DMS53 (cell line): ENCODE data around the gene POLR1F.
A peak's percentile ranks its signal among the peaks of the same experiment; 100 is the strongest.

Source experiments
- DNase-seq: peaks from one replicate; lab custom pipeline; 2025; lab: John Stamatoyannopoulos, UW

The POLR1F gene, protein sequence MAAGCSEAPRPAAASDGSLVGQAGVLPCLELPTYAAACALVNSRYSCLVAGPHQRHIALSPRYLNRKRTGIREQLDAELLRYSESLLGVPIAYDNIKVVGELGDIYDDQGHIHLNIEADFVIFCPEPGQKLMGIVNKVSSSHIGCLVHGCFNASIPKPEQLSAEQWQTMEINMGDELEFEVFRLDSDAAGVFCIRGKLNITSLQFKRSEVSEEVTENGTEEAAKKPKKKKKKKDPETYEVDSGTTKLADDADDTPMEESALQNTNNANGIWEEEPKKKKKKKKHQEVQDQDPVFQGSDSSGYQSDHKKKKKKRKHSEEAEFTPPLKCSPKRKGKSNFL

DNA sequence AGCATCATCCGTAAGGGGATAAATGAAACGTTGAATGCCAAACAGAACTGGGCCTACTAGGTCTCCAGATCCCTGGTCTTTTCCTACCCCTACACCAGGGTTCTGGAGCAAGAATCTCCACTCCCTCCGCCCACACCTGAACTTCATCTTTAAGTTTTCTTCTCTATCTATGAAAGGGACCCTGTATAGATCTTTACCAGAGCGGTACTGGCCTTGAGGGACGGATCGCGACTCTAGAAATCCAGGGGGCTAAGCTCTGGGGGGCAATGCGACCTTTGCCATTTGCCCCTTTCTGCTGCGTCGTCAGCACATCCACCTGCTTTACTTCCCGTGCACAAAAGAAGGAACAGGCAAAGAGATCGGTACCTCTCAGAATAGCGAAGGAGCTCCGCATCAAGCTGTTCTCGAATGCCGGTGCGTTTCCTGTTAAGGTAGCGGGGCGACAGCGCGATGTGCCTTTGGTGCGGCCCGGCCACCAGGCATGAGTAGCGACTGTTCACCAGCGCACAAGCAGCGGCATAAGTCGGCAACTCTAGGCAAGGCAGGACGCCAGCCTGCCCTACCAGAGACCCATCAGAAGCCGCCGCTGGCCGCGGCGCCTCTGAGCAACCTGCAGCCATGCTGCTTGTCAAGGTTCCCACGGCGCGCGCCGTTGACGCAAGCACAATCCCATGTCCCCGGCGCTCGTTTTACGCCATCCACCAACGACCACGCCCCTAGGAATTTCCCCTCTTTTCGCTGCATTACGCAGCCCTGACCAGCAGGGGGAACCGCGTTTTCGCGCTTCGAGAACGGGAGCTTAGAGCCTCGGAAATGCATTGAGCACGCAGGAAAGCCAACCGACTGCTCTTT, at the start of gene POLR1F:
Gene POLR1F (minus strand): TSS at position 641 of the 852 bp plus-strand sequence. CDS start 21 bp downstream, at position 620.
- peak; percentile 100 for DNase-seq

DNA sequence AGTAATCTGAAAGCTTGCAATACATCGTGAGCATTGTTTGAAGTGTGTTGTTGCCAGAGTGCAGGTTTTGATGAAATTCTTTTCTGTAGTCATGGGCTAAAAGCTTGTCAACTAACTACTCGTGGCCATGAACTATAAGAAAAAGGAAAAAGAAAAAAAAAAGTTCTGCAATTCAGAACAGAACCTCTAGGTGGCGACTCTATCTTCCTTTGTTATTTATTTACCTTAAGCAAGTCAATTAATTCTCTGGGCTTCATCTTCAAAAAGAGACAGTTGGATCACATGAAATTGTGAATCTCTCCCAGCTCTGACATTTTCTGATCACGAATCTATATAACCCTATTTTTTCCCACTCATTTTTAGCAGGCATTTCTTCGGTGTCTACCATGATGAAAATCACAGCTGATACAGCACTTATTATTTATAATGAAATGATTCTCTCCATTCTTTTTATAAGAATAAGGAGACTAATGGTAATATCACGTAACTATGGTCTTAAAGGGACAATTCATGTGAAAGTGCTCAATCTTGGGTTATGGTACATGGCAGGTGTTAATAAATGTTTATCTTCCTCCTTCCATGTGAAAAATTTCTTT, 45.8 kb upstream of the POLR1F start:
- peak; percentile 81 for DNase-seq

DNA sequence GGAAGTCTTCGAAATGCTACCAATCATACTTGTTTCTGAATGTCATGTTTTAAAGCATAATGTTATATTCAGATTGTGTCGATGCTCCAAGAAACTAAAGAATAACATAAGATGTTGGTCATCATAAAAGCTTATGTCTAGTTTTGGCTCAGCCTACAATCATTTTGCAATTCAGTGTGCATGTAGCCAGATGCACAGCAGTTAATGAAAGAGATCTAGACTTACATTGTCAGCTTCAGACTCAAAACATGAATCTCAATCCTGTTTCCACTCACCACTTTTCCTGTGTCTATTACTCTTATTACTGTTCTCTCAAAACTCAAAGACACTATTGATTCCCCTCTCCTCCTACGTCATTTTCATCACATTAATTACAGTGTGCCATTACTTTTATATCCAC, 43.2 kb upstream of the POLR1F start:
- no peak for DNase-seq

DNA sequence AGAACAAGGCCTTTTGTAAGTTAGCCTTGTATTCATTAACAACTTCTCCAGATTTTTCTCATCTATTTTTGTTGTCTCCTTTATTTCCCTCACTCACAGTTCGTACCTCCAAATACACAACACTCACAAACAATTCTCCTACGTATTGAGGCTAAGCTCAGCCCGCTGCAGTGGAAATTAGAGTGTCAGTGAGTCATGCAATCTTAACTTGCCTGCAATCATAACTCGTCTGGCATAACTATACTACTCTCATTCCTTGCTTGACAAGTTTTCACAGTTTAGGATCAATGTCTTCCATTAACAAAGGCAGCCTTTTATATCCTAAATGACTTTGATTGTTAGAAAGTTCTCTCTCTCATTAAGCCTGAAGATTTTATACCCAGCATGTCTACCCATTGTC, 40.8 kb upstream of the POLR1F start:
- peak; percentile 36 for DNase-seq

DNA sequence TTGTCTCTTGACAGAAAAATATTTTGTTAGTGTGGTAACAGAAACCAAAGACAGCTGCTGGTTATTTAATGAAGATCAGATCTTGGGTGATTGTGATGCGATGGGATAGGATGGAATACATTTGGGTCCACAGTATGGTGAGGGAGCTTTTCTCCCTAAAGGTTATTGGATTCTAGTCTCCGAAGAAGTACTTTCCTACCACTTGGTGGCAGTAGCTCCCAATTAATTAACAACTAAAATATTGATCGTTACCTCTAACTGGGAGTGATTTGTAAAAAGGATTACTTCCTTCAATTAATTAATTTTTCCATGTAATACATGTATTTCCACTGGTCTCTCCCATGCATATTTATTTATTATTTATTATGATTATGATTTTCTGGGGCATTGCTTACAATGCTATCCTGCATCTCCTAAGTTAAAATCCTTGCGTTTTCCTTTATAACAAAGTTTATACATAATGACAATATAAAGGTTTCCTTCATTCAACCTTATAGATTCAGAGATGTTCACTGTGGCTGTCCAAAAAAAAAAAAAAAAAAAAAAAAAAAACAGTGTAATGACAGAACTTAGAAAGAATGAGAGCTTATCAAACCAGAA, 39.0 kb upstream of the POLR1F start:
- peak; percentile 89 for DNase-seq

DNA sequence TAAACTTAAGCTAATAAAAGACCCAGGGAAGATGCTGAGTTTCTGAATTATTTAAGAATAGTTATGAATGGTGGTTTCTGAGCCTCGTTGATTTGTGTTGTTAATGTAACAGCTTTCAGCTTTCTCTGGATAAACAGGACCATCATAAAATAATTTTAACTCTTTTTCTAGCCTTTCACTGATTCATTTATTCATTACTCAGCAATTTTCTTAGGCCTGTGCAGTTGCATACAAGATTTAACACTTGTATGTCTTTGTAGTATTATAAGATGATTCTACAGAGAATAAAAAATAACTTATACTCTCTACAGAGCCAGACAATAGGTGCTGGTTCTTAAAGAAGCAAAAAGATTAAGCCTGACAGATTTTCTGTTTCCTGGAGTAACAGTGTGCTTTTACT, 35.2 kb upstream of the POLR1F start:
- DNase-seq: no peak

DNA sequence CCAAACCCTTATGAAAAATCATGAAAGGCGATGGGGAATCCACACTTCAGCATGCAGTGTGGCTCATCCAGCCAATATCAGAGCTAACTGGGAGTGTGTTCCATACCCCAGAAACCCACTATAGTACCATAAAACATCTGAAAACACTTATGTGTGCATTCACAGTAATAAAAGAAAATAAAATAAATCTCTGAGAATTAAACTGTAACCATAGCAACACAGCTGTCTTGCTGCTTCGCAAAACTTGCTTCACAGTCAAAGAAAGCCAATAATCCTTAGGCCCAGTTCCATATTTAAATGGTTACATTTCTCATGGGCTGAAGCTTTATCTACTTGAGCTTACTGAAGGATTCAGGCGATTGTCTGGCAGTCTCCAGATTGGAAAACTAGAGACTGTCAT, 19.9 kb upstream of the POLR1F start:
- DNase-seq: no peak

DNA sequence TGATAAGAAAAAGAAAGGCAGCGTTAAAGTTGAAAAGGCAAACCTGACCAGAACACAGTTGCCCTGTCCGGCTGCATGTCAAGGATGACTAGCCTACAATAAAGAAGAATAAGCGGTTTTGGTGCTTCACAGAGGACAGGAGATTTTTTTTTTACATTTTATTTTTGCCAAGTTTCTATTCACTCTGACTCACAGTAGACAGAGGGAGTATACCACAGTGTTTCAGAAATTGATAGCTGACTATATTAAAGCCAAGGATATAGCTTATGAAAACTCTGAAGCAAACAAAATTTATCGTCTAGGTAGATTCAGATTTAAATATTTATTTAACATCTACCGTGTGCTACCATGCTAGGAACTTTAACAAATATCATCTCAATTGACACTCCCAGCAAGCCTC, 16.9 kb upstream of the POLR1F start:
- no peak for DNase-seq

DNA sequence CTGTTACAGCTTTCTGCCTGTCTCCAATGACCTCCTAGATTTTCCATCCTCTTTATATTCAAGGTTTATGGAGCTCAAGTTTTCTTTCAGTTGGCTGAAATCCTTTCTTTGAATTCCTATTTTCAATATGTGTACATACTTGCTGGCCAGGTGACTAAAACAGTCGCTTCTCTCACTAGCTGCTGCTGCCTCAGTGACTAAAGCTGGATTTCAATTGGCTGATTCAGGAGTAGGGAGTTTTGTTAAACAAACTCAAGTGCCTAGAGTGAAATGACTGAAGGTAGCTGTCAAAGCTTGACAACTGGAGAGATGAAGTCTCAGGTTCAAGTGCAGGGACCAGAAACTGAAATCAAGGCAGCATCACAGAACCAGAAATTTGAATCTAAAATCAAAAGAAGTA, 6.7 kb upstream of the POLR1F start:
- DNase-seq: peak; percentile 30

DNA sequence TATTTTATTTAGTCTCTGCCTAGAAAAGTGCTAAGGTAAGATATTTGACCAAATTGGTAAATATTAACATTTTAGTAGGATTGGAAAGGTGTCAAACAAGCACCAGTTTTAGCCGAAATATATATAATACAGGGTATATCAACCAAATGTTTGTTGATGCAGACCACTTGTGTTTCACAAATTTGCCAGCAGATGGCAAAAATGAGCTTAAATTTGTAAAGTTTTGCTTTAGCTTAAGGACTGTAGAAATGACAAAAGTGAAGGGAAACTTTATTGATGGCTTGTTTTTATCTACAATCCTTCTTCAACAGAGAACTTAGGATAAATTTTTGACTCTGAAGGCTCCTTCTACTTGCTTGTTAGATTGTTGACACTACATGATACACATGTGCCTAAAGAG, 4.8 kb upstream of the POLR1F start:
- peak; percentile 81 for DNase-seq

DNA sequence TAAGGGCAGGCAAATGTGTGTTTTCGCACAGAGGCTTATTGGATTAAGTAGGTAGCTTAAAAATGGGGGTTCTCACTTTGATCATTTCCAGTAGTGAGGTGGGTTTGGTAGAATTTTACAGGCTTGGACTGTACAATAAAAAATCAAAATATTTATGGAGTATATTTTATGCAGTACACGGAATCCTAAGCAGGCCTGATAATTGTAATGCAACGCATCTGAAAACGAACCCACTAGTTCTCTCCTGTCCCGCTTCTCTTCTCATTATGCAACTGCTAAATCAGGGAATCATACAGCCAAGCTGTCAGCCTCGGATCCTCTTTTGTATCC, 377 bp upstream of the POLR1F start:
- peak; percentile 66 for DNase-seq

DNA sequence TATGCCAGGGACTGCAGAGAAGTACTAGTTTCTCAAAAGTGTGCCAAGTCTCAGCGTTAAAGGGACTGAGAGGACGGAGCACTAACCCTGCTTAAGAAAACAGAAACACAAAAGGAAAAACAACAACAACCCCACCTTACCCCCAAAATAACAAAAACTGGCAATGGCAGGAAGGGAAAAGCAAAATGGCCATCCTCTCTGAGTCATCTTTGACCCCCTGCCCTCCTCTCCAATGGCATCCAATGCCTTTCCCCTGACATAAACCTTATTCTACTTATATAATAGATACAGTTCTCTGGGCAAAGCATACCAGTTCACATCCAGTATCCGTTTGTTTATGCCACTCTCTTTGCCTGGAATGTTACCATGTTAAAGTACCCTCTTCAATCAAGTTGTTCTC, 1.6 kb downstream of the POLR1F start:
- DNase-seq: peak; percentile 25

DNA sequence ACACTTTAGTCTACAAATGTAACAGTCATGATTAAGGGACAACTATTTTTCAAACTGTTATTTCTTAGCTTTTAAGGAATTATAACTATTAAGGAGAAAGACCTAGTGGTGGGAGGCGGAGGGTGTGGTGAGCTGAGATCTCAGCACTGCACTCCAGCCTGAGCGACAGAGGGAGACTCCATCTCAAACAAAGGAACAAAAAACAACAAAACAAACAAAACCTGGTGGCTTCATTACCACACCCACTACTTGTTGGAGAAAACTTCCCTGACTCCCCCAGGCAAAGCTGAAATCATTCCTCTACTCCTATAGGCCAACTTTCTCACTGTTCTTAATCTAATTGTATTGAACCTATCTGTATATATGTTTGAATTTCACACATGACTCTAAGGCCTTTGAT, 3.2 kb downstream of the POLR1F start:
- no peak for DNase-seq

DNA sequence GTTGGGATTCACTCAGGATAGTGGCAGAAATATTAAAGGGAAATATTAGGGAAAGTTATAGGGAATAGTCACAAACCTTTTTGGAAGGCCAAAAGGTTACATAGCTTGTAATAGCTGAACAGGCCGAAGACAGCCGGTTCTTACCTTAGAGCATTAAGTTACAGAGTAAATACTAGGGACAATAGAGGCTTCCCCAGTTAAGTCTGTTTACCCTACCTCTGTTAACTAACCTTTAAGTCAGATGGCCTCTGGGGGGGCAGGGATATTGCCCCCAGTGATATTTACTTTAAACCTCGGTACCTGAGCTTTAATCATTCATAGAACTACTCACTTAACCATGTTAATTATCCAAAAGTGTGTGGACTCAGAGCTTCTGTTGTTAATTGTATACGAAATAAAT, 7.4 kb downstream of the POLR1F start:
- DNase-seq: peak; percentile 96

DNA sequence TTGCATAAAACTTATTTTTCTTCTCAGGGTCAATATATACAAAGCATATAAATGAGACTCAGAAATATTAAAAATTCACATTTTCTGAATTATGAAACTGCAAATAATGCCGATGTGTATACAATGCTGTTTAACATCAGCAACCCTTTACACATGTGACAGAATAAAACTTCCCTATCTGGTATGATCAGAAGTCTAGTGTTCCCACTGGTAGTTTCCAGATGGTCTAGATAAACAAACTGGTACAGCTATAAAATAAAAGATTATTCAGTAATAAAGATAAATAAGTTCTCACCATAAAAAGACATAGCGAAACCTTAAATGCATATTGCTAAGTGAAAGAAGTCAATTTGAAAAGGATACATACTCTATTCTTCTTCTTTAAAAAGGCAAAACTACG, 7.9 kb downstream of the POLR1F start:
- peak; percentile 60 for DNase-seq

DNA sequence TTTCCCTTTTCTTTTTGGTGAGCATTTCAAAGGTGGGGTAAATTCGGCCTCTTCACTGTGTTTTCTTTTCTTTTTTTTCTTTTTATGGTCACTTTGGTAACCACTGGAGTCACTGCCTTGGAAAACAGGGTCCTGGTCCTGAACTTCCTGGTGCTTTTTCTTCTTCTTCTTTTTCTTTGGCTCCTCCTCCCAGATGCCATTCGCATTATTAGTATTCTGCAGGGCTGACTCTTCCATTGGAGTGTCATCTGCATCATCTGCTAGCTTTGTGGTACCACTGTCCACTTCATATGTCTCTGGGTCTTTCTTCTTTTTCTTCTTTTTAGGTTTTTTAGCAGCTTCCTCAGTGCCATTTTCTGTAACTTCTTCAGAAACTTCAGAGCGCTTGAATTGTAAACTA, 10.5 kb downstream of the POLR1F start:
- no peak for DNase-seq

DNA sequence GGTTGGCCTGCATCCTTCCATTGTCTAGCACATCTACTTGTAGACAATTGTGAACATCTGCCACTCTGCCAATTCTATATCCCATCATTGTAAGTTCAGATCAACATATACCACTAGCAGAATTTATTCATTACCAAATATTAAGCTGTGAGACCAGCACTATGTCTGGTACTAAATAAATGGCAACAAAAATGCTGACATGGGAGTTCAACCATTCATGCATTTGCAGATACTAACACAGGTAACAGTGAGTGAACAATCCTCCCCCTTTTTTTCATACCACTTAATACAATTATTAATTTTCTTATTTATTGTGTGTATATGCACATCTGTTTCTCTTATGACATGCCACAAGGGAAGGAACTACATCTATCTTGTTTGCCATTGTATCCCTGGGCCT, 11.9 kb downstream of the POLR1F start:
- no peak for DNase-seq

DNA sequence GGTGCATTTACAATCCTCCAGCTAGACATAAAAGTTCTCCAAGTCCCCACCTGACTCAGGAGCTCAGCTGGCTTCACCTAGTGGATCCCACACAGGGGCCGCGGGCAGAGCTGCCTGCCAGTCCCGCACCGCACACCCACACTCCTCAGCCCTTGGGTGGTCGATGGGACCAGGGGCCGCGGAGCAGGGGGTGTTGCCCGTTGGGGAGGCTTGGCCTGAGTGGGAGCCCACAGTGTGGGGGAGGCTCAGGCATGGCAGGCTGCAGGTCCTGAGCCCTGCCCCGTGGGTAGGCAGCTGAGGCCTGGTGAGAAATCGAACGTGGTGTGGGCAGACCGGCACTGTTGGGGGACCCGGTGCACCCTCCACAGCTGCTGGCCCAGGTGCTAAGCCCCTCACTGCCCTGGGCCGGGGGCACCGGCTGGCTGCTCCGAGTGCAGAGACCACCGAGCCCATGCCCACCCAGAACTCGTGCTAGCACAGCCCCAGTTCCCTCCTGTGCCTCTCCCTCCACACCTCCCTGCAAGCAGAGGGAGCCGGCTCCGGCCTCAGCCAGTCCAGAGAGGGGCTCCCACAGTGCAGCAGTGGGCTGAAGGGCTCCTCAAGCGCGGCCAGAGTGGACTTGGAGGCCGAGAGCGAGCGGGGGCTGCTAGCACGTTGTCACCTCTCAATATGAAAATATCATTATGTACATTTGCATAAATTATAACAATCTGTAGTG, 16.6 kb downstream of the POLR1F start:
- DNase-seq: no peak

DNA sequence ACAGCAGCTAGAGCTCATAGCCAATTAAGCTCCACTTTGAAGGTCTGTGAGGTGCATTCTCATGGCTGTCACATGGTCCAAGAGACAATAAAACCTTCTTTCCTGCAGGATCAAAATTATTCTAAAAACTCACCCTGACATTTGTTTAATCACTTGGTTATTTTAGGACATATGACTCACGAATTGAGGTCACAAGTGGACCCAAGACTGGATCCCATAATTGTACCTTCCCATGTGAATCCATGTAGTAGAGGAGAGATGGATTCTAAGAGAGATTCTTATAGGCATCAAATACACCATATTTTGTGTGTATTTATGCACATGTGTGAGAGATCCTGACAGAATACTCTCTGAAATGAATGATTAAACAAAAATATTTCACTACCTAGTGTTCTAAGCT, 18.1 kb downstream of the POLR1F start:
- DNase-seq: no peak

DNA sequence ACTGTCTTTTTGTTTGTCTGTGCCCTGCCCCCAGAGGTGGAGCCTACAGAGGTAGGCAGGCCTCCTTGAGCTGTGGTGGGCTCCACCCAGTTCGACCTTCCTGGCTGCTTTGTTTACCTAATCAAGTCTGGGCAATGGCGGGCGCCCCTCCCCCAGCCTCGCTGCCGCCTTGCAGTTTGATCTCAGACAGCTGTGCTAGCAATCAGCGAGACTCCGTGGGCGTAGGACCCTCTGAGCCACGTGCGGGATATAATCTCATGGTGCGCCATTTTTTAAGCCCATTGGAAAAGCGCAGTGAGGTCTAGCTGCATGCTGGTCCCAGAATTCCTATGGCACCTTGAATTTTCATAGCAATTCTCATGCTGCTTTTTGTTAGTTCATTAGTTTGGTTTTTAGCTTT, 19.7 kb downstream of the POLR1F start:
- peak; percentile 16 for DNase-seq

DNA sequence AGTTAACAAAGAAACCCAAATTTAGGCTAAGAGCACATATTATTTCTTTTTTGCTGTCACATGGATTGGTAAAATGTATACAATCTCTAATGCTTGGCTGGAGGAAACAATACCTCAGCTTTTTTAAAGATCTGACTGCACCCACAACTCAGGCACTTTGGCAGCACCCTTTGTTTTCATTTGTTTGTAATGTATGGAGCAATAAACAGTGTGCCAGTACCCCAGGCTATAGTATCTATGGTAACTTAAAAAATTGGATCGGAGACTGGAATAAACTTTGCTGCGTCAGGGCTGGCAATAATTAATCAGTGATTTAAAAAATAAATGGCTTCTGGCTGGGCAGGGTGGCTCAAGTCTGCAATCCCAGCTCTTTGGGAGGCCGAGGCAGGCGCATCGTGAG, 27.2 kb downstream of the POLR1F start:
- no peak for DNase-seq

DNA sequence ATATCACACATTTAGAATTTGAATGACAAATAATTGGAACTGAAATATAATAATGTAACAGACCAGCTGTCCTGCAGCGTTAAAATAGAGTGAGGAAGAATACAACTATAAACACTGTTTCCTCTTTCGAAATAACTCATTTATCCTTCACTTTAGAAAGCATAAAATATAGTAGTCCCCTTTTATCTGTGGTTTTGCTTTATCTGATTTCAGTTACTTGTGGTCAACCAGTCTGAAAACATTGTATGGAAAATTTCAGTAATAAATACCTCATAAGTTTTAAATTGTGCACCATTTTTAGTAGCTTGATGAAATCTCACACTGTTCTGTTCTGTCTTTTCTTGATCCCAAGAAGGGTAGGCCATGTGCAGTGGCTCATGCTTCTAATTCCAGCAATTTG, 31.7 kb downstream of the POLR1F start:
- DNase-seq: no peak
